ENCODE data around the gene LTBP1.
"Not testable (repeated sequence)": the region's sequence is repeated elsewhere in the genome, so short reads cannot be mapped to it uniquely, and the experiment has no call there.

The LTBP1 gene

GRCh38 chr2:33430856-33431255, 484.1 kb downstream of the LTBP1 start:
- no peak for DNase-seq (ENCODE audit: low read depth in 2 of 2)

DNA sequence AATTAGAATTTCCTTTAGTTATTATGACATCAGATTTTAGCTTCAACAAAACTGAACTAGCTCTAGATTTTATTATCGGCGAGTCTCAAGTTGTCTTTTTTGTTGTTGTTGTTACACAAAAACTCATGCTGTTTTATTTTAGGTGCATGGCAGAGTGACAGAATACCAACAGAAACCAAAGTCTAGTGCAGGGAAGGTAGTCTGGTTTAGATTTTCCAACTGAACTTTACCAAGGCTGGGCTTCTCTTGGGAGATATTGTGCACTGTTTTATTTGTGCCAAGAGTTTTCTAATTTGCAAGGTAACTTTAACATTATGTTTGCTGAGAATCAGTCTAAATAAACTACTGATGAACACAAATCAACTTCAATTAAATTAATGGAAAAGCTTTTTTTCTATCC, 486.1 kb downstream of the LTBP1 start:
- no peak for DNase-seq (ENCODE audit: low read depth in 2 of 2)

DNA sequence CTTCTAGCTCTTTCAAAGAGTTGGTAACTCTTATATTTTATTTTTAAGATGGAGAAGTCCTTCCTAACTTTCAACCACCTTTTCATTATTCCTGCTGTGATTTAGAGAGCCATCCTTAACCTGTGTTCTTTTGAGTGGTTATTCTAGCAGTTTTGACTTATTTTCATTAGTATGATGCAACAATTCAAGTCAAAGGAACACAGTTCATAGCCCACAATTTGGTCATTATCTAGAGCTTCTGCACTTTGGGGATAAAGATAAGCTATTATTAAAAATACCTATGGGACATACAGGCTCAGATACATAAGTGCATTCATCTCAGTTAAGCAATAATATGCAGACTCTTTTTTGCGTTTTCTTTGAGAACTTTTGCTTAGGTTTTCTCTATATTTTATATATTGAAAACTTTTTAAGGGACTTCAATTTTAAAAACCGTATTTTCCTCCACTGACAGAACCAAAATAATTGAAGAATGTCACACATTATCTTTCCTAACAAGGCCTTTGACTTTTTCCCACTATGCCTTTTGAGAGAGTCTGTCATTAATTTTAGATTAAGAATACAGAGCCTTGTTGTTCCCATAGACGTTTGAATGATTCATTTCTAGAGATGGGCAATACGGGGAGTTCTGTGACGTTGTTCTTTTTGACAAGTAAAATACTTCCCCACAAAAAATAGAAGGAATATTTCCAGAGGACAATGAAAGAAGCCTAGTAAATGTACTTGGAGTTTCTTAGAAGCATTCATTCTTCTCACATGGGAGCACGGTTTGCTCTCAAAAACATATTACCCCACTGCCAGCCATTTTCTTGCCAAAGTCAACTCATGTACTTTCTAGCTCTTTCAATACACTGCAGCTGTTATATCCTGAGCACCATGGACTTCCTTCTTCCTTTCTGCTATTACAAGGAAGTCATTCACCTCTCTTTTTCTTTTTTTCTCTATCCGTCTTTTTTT, 486.8 kb downstream of the LTBP1 start:
- no peak for DNase-seq (ENCODE audit: low read depth in 2 of 2)

DNA sequence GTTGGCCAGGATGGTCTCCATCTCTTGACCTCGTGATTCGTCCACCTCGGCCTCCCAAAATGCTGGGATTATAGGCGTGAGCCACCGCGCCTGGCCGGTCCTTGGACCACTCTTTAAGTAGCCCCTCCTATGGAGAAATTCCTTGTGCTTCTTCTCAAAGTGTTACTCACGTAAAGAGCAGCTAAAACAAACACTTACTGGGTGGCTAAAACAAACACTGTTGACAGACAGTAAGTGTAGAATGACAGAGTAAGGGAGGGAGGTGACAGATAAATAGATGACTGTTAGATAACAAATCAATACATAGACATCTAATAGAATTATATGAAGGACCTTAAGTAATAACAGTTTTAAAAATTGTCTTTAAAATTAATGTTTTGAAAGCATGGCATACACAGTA, 488.8 kb downstream of the LTBP1 start:
- DNase-seq (ENCODE audit: low read depth in 2 of 2), result no peak

DNA sequence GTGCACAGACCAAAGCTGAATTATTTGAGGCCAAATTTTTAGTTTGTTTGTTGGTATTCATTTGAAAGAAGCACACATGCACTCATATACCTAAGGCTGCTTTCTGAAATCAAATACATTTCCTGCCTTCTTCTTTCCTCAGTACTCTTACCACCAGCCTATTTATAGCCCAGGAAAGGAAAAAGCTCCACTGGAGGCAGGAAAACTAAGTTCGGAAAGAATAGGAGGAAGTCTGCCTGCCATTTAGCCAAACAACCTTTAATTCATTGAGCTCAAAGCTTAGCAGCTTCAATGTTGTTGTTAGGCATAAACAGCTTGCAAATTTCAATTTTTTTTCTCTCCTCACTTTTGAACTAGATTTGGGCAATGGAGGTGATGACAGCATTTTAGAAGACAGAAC, 489.3 kb downstream of the LTBP1 start:
- no peak for DNase-seq (ENCODE audit: low read depth in 2 of 2)

- DNase-seq (ENCODE audit: low read depth in 2 of 2), result no peak
Measured at GRCh38 chr2:33437297-33437696, 490.5 kb downstream of the LTBP1 start.

DNA sequence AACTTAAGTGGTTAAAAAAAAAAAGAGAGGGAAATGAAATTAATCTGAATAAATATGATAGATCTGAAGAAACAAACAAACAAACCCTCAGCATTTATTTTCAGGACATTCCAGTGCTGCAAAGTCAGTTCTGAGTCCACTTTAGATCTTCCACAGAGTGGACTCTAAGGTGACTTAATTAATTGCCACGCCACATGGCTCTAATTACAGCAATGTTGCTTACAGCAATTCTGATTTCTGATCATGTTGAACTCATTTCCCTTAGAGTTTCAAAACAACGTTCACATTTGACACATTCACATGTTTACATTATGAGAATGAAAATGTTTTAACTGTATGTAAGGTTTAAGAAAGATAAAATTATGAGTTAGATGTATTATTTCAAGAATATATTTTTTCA, 491.1 kb downstream of the LTBP1 start:
- no peak for DNase-seq (ENCODE audit: low read depth in 2 of 2)

DNA sequence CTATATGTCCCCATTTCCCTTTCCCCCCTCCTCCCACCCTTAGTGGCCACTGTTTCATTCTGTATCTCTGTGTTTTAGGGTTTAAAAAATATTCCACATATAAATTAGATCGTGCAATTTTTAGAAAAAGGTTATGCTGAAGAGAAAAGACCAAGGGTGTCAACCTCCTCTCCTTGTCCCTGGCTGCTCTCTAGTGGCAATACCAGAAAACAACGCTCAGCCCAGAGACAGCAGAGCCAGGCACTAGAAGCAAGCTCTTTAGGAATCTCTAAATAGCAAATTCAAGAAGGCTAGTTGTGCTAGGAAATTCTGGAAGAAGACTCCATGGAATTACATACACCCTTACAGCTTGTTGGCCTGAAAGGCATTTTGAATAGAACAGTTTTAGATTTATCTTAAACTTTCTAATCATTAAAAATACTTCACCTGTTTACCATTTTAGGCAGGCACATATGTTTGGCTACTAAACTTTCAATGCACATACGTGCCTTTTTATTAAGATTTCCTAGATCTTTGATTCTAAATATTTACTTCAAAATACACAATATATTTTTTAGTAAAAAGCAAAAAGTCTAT, 494.6 kb downstream of the LTBP1 start:
- DNase-seq (ENCODE audit: low read depth in 2 of 2), result peak in 1 of 2 donors; percentile 1

DNA sequence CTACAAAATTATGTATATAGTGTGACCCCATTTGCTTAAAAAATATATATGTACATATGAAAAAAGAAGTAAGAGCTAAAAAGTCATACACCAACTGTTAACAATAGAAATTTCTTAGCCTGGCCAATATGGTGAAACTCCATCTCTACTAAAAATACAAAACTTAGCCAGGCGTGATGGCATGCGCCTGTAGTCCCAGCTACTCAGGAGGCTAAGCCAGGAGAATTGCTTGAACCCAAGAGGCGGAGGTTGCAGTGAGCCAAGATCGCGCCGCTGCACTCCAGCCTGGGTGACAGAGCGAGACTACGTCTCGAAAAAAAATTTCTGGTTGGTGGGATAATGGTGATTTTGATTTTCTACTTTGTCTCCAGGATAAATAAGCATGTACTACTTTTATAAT, 495.3 kb downstream of the LTBP1 start:
- DNase-seq (ENCODE audit: low read depth in 2 of 2), result not testable (repeated sequence)

DNA sequence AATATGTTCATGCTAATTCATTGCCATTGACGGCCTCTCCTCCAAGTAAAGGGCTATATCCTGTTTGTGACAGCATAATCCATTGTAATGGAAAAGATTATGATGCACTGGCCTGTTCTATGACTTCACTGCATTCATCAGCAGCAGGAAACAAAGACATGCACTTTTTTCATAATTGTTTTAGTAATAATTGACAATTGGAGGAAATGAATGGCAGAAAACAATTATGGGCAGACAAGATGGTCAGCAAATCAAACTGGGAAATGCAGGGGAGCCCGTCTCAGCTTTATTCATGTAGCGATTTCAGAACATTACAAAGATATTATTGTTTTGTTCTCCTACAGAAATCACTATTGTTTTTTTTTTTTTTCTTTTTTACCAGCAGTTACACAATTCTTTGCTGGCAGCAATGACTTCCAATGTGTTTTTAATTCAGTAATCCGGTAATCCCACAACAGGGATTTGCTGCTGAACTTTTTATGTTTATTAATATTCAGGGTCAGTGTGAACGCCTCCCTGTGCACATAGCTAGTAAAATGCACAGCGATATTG, 495.9 kb downstream of the LTBP1 start:
- no peak for DNase-seq (ENCODE audit: low read depth in 2 of 2)

GRCh38 chr2:33443274-33443829, 496.6 kb downstream of the LTBP1 start:
- DNase-seq (ENCODE audit: low read depth in 2 of 2), result no peak

DNA sequence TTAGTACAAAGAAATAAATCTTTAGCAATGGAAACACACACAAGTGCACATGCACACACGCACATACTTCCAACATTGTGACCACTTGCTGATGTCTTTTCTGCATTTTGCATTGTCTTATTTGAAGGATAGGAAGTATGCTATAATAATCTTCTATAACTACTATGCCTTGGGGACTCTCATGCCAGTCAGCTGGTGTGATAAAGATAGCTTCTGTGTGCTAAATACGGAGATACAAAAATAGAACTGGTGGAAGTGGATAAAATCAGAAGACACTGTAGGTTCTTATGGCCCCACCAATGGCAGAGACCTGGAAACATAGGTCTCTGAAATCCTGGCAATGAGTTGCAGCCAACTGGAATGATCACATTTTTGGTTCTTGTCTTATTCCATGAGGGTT, 498.2 kb downstream of the LTBP1 start:
- no peak for DNase-seq (ENCODE audit: low read depth in 2 of 2)

- no peak for DNase-seq (ENCODE audit: low read depth in 2 of 2)
Measured at GRCh38 chr2:33448220-33448899, 501.6 kb downstream of the LTBP1 start.
